Measurements from ENCODE around the gene DLL3.
"Not testable (repeated sequence)": the region's sequence is repeated elsewhere in the genome, so short reads cannot be mapped to it uniquely, and the experiment has no call there.

Gene DLL3, protein sequence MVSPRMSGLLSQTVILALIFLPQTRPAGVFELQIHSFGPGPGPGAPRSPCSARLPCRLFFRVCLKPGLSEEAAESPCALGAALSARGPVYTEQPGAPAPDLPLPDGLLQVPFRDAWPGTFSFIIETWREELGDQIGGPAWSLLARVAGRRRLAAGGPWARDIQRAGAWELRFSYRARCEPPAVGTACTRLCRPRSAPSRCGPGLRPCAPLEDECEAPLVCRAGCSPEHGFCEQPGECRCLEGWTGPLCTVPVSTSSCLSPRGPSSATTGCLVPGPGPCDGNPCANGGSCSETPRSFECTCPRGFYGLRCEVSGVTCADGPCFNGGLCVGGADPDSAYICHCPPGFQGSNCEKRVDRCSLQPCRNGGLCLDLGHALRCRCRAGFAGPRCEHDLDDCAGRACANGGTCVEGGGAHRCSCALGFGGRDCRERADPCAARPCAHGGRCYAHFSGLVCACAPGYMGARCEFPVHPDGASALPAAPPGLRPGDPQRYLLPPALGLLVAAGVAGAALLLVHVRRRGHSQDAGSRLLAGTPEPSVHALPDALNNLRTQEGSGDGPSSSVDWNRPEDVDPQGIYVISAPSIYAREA

DNA sequence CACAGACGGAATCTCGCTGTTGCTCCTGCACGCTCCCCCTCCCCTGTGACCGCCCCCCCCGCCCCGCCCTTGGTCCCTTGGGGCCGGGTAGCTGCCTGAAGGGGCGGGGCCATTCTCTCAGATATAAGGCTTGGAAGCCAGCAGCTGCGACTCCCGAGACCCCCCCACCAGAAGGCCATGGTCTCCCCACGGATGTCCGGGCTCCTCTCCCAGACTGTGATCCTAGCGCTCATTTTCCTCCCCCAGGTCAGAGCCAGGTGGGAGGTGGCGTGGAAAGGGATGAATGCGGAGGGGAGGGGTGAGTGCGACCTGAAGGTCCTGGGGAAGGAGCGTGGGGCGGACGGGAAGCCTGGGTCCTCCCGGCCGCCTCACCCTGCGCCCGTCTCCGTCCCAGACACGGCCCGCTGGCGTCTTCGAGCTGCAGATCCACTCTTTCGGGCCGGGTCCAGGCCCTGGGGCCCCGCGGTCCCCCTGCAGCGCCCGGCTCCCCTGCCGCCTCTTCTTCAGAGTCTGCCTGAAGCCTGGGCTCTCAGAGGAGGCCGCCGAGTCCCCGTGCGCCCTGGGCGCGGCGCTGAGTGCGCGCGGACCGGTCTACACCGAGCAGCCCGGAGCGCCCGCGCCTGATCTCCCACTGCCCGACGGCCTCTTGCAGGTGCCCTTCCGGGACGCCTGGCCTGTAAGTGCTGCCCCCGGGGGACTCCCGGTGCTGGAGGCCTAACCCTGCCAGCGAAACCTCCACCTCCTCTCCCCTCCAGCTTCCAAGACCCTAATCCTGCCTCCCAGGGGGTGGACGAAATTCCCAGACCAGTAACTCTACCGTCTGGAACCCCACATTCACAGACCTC is at the start of gene DLL3:
TSS of gene DLL3 (plus strand) at position 150 of the 845 bp plus-strand sequence. CDS start at position 178, 28 bp downstream.
- in situ Hi-C loops (cut with MboI; ENCODE audit: low sequenced_read_pairs) = no loop called here

DNA sequence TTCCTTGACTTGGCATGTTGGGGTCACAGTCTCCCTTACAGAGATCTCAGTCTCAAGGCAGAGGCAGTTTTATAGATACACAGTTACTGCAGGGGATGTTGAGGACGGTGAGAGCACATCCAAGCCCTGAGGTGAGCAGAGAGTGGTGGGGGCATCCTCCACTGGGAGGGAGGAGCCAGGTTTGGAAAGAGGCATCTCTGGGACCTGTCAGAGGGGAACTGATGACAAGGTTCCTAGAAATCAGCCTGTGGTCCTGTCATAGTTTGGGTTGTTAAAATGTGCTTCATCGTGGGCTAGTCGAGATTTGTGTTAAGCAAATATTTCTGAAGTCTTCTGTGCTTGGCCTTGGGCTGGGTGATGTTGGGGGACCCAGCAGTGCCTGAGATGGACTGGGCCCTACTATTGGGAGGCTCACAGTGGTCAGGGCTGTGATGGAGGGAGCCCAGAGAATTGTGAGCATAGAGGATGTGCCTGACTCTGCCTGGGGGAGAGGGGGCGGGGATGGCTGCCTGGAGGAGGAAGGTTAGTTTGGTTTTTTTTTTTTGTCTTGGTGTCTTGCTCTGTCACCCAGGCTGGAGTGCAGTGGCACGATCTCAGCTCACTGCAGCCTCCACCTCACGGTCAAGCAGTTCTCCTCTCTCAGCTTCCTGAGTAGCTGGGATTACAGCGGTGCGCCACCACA is 49.5 kb upstream of the DLL3 start:
- in situ Hi-C loops (cut with MboI; ENCODE audit: low sequenced_read_pairs) = no loop called here

DNA sequence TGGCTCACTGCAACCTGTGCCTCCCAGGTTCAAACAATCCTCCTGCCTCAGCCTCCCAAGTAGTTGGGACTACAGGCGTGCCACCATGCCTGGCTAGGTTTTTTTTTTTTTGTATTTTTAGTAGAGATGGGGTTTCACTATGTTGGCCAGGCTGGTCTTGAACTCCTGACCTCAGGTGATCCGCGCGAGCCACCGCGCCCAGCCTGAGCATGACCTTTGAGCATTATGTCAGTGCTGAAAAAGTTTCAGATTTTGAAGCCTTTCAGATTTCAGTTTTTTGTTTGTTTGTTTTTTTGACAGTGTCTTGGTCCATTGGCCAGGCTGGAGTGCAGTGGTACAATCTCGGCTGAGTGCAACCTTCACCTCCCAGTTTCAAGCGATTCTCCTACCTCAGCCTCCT is 47.5 kb upstream of the DLL3 start:
- in situ Hi-C loops (cut with MboI; ENCODE audit: low sequenced_read_pairs) = not testable (repeated sequence)

DNA sequence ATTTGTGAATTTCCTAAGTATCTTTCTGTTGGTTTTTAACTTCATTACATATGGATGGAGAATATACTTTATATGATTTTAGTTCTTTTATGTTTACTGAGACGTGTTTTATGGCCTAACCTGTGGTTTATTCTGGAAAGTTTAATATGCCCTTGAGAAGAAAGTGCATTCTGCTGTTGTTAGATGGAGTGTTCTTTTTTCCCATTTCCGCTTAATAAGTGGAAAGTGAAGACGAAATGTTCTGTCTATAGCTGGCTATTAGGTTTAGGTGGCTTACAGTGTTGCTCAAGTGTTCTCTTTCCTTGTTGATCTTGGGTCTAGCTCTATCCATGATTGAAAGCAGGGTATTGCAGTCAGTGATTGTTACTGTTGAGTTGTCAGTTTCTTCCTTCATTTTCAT is 35.3 kb upstream of the DLL3 start:
- in situ Hi-C loops (cut with MboI; ENCODE audit: low sequenced_read_pairs) = no loop called here

DNA sequence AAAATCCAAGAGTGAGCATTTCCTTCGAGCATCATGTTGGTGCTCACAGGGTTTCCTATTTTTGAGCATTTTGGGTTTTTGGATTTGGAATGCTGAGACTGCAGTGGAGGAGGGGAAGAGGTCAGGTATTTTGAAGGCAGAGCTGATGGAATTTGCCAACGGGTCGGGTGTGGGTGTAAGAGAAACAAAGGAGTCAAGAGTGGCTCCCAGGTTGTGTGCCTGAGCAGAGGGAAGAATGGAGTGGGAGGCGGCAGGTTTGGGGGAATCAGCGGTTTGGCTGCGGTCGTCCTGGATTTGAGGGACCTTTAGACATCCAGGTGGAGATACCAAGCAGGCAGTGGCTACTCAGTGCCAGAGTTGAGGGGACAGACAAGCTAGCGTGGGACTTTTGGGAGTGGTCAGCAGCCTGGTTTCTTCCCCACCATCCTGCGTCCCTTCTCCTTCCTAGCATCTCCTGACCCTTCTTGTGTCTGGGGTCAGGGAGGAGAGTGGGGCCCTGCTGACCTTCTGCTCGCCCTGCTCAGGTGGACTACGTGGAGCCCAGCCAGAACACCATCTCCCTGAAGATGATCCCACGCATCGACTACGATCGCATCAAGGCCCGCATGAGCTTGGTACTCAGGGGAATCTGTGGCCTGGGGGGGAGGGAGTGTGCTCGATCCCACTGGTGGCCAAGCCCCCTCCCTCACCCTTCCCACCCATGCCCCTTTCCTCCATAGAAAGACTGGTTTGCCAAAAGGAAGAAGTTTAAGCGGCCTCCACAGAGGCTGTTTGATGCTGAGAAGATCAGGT is 32.6 kb upstream of the DLL3 start:
- in situ Hi-C loops (cut with MboI; ENCODE audit: low sequenced_read_pairs) = no loop called here

DNA sequence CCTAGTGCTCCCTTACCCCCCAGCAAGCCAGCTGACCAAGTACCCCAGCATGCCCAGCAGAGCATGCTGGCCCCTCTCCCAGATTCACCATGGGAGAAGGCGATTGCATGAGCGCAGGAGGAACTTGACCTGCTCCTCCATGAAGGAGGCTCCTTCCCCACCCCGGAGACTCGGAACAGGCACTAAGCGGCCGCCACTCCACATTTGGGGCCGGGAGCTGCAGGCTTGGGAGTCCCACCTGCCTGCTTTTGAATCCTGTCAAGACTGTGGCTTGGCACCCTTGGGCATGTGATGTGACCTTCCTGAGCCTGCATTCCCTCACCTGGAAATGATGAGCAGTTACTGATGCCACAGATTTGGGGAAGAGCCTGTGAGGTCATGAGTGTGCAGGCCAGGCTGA is 30.8 kb upstream of the DLL3 start:
- in situ Hi-C loops (cut with MboI; ENCODE audit: low sequenced_read_pairs) = no loop called here

DNA sequence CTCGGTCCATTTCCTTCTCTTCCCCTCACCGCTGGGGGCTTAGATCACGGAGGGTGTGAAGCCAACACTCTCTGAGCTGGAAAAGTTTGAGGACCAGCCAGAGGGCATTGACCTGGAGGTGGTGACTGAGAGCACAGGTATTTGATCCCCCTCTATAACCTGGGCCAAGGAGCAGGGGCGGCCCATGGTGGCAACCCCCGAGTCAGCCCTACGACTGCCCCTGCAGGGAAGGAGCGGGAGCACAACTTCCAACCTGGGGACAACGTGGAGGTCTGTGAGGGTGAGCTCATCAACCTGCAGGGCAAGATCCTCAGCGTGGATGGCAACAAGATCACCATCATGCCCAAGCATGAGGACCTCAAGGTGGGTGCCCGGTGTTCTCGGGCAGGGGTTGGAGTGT is 29.7 kb upstream of the DLL3 start:
- in situ Hi-C loops (cut with MboI; ENCODE audit: low sequenced_read_pairs) = no loop called here

DNA sequence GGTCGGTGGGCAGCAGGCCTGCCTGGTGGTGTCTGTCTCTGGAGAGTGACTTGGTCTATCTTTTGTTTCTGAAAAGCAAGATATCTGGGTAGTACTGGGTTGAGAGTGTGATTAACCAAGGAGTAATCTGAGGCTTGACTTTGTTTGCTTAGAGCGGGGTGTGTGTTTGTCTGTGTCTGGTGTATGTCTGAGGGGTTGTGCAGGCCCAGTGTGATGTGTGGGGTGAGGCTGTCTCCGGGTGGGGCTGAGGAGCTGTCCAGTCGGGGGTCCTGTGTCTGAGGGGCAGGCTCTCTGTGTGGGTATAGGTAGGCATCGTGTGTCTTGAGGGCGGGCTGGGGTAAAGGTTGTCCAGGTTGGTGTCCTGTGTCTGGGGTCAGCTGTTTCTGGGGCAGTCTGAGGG is 29.2 kb upstream of the DLL3 start:
- in situ Hi-C loops (cut with MboI; ENCODE audit: low sequenced_read_pairs) = no loop called here

DNA sequence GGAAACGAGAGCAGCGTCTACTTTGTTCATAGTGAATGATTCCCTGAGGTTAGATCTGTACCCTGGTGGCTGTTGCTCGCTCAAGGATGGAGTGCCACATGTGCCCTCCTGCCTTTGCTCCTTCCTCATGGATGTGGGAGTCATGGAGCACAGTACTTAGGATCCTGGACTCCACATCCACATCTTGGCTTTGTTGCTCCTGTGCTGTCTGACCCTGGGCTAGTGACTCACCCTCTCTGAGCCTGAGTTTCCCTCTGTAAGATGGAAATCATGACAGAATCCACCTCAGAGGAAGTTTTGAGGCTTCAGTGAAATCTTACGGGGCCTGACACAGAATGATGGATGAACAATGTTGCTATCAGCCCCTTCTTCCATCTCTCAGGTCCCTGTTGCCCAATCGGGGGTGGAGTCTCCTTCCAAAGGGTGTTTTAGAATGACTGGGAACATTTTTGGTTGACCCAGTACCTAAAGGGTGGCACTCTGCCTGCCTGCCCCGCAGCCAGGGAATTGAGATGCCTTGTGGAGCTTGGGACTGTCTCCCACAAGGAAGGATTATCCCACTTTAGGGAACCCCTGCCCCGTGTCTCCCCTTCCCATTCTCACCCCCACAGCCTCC is 27.9 kb upstream of the DLL3 start:
- in situ Hi-C loops (cut with MboI; ENCODE audit: low sequenced_read_pairs) = no loop called here

DNA sequence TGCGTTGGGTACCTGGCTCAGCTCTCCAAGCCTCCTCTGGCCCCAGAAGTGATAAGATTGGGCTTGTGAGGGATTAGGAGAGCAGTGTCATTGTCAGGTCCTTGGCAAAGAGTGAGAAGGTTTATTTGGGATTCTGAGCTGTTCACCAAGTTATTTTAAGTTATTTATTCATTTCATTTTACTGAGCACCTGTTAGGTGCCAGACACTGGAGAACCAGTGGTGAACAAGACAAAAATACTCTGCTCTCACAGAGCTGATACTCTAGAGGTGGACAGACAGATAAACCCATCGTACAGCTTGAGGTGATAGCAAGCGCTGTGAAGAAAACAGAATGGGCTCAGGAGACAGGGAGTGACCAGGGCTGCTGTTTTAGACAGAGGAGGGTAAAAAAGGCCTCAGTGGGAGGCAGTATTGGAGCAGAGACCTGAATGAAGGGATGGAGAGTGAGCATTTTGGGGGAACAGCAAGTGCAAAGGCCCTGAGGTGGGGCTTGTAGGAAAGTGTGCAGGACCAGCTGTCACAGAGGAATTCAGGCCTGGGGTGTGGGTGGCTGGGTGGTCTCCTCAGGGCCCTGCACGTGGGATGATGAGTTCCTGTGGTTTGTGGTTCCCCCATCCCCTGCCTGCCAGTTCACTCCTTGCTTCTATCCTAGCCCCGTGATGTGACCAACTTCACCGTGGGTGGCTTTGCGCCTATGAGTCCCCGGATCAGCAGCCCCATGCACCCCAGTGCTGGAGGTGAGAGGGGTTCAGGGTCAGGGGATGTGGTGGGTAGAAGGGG is 26.8 kb upstream of the DLL3 start:
- in situ Hi-C loops (cut with MboI; ENCODE audit: low sequenced_read_pairs) = no loop called here

DNA sequence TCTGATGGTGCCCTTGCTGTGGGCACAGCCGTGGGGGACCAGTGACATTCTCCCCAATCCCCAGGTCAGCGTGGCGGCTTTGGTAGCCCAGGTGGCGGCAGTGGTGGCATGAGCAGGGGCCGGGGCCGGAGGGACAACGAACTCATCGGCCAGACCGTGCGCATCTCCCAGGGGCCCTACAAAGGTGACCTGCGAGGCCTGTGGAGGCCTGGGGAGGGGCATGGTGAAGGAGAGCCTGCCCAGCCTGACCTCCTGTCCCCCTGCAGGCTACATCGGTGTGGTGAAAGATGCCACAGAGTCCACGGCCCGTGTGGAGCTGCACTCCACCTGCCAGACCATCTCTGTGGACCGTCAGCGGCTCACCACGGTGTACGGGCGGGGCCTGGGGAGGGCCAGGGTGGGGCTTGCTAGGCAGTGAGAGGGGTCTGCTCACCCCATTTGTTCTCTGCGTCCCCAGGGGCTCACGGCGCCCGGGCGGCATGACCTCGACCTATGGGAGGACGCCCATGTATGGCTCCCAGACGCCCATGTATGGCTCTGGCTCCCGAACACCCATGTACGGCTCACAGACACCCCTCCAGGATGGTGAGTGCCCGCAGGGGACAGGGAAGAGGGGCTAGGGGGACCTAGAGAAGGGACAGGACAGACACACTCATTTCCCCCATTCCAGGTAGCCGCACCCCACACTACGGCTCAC is 25.9 kb upstream of the DLL3 start:
- in situ Hi-C loops (cut with MboI; ENCODE audit: low sequenced_read_pairs) = no loop called here

DNA sequence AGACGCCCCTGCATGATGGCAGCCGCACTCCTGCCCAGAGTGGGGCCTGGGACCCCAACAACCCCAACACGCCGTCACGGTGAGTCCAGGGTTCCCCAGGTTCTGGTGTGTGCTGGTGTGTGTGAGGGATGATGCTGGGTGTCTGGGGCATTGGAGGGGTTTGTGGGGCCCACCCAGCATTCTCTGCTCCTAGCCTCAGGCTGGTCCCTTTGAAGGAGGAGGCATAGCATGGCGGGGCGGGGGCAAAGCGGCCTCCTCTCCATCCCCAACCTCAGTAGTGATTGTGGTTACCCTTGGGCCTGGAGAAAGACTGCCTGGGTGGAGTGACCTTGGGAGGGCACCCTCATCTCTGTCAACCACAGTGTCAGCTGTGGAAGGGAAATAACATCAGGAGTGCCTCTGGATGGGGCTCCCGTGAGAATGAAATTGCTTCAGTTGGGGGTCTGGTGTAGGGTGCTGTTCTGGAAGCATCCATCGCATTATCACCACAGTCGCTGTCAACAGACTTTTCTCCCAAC is 25.2 kb upstream of the DLL3 start:
- in situ Hi-C loops (cut with MboI; ENCODE audit: low sequenced_read_pairs) = no loop called here

DNA sequence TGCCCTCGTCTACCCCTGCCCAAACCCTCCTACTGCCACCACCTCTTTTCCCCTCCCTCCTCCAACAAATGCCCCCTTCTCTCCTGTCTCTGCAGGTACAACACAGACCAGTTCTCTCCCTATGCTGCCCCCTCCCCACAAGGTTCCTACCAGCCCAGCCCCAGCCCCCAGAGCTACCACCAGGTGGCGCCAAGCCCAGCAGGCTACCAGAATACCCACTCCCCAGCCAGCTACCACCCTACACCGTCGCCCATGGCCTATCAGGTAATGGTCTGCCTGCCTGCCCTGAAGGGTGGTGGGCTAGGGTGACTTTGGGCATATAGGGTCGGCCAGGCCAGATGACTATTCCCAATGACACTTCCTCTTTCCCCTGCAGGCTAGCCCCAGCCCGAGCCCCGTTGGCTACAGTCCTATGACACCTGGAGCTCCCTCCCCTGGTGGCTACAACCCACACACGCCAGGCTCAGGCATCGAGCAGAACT is 24.6 kb upstream of the DLL3 start:
- in situ Hi-C loops (cut with MboI; ENCODE audit: low sequenced_read_pairs) = no loop called here

DNA sequence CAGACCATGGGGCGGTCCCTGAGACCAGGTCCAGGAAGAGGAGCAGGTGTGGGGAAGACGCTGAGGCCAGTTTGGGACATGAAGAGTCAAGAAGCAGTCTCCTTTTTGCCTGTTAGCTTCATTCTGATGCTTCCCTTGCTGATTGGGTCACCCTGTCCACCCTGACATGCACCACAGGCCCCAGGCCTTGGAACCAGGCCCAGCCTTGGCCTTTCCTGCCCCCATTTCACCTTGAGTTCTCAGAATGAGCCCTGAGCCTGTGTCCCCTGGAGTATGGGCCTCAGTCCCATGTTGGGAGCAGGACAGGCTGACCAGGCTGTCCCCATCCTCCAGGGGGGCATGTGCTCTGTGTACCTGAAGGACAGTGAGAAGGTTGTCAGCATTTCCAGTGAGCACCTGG is 23.0 kb upstream of the DLL3 start:
- in situ Hi-C loops (cut with MboI; ENCODE audit: low sequenced_read_pairs) = no loop called here

DNA sequence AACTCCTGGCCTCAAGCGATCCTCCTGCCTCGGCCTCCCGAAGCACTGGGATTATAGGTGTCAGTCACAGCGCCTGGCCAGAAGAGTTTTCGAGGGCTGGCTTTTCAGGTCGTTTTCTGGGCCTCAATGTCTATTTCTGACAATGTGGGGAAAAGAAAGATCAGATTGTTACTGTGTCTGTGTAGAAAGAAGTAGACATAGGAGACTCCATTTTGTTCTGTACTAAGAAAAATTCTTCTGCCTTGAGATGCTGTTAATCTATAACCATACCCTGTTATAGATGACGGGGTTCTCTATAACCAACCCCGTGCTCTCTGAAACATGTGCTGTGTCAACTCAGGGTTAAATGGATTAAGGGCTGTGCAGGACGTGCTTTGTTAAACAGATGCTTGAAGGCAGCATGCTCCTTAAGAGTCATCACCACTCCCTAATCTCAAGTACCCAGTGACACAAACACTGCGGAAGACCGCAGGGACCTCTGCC is 19.4 kb upstream of the DLL3 start:
- in situ Hi-C loops (cut with MboI; ENCODE audit: low sequenced_read_pairs) = not testable (repeated sequence)

DNA sequence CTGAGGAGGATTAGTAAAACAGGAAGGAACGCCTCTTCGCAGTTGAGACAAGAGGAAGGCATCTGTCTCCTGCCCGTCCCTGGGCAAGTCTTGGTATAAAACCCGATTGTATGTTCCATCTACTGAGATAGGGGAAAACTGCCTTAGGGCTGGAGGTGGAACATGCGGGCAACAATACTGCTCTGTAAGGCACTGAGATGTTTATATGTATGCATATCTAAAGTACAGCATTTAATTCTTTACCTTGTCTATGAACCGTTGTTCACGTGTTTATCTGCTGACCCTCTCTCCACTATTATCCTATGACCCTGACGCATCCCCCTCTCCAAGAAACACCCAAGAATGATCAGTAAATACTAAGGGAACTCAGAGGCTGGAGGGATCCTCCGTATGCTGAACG is 18.8 kb upstream of the DLL3 start:
- in situ Hi-C loops (cut with MboI; ENCODE audit: low sequenced_read_pairs) = no loop called here

DNA sequence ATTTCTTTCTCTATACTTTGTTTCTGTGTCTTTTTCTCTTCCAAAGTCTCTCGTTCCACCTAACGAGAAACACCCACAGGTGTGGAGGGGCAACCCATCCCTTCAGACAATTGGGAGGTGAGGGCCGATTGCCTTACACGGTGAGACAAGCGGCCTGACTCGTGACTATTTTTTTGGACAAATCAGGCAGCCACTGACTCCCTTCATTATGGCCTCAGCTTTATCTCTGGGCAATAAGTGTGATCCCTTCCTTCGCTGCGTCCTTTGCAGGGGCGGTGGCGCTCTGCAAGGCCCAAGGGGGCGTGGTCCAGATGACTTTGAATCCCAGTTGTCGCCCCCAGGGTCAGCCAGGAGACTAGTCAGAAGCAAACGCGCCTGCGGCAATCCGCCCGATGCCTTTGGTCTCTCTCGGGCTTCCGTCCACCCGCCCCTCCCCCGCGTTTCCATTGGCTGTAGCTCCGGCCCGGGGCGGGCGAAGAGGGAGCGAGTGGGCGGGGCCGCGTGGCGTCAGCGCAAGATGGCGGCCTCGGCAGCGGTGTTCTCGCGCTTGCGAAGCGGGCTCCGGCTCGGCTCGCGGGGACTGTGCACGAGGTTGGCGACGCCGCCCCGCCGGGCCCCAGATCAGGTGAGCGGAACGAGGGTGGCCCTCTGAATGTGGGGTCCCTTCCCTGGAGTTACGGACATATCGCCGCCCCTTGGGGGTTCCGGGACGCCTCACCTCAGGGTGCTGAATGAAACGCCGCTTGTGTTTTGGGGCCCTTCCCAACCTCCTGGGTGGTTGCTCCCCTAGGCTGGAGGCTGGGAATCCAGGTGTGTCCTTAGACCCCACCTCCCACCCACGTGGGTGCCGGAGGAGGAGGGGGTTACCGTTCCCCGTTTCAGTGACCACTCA is 18.2 kb upstream of the DLL3 start, which contains the start of gene TIMM50:
TSS of gene TIMM50 (plus strand) at position 502 of the 892 bp plus-strand sequence. CDS start at position 518, 16 bp downstream.
- in situ Hi-C loops (cut with MboI; ENCODE audit: low sequenced_read_pairs) = no loop called here
